ENCODE data around the gene PRDM5.
"Not testable (repeated sequence)": the region's sequence is repeated elsewhere in the genome, so short reads cannot be mapped to it uniquely, and the experiment has no call there.

PRDM5 gene

DNA sequence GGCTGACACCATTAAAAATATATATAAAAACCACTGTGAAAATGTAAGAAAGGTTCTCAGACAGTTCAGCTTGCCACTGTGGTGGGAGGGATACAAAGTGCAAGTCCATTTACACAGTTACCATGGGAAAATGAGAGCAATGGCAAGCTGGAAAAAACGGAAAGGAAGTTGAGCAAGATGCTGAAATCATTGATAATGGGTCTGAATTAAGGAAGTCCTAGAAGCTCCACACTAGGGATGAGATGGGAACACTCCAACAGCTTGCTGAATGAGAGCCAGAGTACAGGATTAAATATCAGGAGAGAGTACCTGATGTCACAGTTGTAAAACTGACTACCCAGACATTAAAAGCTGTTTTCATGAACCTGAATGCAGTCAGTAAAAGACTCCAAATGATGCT is 218.6 kb downstream of the PRDM5 start:
- DNase-seq (ENCODE audit: low read depth in 2 of 2), result no peak

DNA sequence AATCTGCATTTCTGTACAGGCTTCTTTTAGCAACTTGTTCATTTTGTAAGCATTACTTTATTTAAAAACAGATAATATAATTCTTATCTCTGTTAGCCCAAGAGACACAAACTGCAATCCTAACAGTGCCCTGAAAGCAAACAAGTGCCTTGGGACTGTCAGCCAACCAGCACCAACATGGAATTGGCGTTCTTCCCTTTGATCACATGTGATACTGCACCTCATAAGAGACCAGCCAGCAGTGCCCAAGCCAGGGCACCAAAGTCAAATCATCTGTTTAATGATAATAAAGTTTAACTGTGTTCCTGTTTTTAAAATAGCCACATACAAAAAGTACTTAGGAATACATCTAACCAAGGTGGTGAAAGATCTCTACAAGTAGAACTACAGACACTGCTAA is 223.2 kb downstream of the PRDM5 start:
- no peak for DNase-seq (ENCODE audit: low read depth in 2 of 2)

DNA sequence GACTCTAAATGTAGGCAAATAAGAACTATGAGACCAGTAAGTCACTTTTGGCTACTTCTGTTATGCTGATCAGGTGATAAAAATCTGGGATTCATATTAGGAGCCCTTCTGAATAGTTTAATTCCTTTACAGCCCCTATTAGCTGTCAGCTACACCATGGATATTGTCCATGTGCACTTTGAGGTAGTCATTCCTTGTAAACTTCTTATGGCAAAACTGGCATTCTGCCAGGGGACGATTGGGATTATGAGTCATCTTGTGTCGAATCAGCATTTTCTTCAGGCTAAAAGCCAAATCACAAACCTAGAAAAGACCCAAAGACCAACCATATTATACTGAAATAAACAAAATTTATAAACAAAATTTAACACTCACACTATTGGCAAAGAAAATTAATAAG is 227.6 kb downstream of the PRDM5 start:
- no peak for DNase-seq (ENCODE audit: low read depth in 2 of 2)

DNA sequence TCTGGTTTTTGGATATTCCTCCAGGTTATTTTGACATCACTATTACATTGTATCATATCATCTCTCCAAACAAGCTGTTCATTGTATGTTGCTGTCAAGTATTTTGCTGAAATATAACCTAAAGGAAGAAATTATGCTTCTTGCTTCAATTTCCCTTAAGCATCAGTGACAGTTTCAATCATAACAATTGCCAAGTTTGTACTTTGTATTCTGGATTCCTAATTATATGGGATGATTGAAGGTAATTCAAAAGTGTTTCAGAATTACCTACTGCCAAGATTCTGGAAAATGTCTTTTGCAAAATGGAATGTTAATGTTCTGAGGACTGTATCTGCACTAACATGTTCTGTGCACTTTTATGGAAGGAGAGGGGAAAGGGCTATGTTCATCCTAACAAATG is 228.7 kb downstream of the PRDM5 start:
- no peak for DNase-seq (ENCODE audit: low read depth in 2 of 2)

DNA sequence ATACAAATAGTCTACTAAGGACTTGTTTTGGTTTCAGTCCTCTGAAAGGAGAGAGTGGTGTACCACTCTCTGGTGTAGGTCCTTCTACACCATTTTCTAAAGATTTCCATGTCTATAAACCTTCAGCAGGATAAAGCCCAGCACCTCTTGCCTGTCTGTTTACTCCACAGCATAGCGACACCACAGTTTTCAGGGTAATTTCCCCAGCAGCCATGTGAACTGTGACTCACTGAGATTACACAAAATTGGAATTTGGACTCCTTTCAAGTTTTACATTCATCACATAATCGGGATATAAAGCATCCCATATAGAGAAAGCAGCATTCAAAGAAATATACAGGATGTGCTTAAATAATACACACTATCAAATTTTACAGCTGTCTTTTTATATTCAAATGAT is 229.6 kb downstream of the PRDM5 start:
- DNase-seq (ENCODE audit: low read depth in 2 of 2), result no peak

DNA sequence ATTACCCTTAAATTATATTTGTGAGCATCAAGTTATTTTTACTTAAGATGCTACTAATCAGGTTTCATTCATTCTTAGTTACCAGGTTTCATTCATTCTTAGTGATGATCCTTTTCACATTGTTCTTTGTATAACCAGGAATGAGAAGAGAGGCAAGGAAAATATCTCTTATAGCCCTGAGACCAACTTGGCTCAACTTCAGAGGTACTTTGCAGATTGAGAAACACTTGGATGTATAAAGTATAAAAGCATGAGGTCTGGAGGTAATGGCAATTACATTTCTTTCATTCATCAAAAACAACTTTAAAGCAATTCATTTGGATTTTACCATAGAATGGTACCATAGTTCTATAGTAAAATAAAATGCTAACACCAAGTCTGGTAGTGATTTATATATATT is 231.0 kb downstream of the PRDM5 start:
- DNase-seq (ENCODE audit: low read depth in 2 of 2), result no peak

DNA sequence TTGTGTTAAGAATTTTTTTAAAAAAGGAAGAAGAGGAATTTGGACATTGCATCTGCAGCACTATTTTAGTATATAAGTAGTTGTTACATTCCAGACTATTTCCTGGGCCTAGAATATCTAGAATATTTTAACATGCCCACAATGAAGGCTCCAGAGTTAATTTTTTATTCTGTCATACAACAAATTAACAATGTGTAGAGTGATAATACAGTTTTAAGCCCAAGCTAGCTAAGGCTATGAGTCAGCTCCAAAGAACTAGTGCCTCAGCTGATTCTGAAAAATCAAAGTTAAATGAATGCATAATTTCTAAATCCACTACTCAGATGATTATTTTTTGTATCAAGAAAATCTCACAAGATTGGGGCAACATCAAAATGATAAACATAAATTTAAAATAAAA is 231.4 kb downstream of the PRDM5 start:
- DNase-seq (ENCODE audit: low read depth in 2 of 2), result no peak

DNA sequence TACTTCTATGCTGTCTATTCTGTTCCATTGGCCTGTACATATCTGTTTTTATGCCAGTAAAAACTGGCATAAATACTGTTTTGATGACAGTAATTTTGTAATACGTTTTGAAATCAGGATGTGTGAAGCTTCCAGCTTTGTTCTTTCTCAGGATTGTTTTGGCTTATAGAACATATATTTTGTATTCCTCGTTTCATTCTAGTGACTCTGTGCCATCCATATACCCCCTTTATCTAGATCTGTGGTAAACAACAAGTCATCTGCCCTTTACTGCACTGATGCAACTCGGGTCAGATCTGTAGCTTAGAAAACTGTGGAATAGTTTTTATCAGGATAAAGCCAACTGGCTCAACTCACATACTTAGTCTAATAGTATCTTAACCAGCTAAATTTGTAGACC is 233.7 kb downstream of the PRDM5 start:
- DNase-seq (ENCODE audit: low read depth in 2 of 2), result no peak

DNA sequence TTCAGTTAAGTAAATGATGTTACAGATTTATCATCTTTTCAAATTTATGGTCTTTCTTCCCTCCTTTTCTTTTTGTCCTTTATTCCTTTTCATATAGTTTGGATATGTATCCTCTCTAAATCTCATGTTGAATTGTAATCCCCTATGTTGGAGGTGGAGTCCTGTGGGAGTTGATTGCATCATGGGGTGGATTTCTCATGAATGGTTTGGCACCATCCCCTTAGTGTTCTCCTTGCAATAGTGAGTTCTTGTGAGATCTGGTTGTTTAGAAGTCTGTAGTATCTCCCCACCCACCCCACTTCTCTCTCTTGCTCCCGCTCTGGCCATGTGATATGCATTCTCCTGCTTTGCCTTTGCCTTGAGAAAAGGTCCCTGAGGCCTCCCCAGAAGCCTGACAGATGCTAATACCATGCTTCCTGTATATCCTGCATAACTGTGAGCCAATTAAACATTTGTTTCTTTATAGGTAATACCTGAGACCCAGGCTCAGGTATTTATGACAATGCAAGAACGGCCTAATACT is 236.7 kb downstream of the PRDM5 start:
- no peak for DNase-seq (ENCODE audit: low read depth in 2 of 2)

DNA sequence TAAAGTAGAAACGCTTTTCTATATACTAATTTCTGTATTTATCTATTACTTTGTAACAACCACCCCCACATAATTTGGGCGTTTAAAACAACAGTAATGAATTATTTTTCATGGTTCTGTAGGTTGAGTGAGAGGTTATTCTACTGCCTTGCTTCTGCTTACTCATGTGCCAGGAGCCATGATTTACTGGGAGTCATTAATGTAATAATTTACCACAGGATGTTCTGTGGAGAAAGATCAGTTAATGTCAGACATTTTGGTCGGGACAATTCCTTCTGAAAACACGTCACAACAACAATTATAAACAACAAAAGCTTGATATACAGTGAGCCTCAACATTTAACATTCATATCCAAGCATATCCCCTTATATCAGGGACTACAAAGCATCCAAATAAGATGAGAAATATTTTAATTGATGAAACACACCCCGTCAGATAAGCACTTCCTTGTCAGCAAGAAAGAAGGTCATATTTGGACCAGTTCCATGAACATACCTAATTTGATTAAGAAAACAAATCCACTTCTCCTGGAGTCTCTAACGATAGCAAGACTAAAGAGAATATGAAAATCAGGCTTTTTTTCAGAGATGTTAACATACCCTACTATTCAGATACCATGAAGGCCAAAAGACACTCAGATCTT is 238.5 kb downstream of the PRDM5 start:
- DNase-seq (ENCODE audit: low read depth in 2 of 2), result no peak

DNA sequence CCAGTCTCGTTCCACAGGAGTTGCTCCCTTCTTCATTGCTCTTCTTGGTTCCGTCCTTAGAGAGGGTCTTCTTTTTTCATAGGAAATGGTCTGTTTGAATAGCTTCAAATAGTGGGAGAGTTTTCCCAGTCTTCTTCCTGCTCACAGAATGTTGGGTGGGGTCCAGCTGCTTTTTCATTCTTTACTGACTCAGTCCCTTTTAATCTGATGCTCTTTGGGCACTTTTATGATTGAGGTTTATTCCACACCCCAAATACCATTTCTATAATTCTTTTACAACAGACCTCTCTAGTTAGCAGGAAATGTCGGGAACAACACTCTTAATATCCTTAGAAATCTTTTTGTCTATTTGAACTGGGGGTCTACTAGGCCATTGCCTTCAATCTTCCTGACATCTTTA is 239.5 kb downstream of the PRDM5 start:
- DNase-seq (ENCODE audit: low read depth in 2 of 2), result no peak

DNA sequence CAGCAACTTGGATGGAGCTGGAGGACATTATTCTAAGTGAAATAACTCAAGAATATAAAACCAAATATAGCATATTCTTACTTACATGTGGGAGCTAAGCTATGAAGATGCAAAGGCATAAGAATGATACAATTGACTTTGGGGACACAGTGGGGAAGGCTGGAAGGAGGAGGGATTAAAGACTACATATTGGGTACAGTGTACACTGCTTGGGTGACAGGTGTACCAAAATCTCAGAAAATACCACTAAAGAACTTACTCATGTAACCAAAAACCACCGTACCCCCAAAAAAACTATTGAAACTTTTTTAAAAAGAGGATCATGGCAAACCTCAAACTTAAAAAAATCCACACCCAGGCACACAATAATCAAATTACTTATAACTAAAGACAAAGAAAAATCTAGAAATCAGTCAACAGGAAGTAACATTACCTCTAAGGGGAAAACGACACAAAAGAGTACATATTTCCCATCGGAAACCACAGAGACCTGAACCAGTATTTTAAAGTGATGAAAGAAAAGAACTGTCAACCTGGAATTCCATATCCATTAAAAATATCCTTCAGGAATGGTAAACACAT is 241.8 kb downstream of the PRDM5 start:
- no peak for DNase-seq (ENCODE audit: low read depth in 2 of 2)

DNA sequence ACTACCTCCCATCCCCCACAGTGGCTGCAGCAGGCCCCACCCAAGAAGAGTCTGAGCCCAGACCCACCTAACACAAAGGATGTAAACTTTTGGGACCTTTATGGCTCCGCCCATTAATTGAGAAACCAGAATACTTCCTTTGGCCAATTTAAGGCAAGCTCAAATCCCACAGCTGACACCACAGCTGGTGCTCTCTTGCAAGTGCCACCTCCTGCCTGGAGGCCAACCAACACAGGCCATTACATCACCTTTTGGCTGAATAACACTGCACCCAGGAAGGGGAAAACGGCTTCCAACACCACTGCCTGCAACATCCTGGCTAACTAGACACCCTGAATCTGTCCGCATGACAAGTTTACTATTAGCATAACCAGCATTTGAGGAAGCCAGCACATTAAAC is 248.8 kb downstream of the PRDM5 start:
- DNase-seq (ENCODE audit: low read depth in 2 of 2), result no peak

DNA sequence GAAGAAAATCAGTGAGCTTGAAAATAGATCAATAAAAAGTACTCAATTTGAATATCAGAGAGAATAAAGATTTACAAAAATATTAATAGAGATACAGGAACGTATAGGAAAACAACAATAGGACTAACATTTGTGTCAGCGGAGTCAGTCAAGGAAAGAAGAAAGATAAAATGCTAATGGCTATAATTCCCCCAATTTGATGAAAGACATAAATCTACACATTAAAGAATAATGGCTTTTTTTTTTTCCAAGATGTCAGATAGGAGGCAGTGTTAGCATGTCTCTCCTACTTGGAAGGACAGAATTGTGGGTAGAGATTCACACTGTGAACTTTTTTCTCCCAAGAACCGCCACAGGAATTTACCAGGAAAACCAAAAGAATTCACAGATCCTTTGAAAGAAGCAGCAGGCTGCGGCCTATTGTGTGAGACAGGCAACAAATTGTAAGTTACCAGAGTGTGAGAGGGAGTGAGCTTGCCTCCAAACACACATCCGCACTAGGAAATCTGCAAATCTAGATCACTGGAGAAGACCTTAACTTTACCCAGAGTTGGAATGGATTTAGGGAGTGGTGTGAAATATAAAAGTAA is 249.9 kb downstream of the PRDM5 start:
- DNase-seq (ENCODE audit: low read depth in 2 of 2), result no peak

DNA sequence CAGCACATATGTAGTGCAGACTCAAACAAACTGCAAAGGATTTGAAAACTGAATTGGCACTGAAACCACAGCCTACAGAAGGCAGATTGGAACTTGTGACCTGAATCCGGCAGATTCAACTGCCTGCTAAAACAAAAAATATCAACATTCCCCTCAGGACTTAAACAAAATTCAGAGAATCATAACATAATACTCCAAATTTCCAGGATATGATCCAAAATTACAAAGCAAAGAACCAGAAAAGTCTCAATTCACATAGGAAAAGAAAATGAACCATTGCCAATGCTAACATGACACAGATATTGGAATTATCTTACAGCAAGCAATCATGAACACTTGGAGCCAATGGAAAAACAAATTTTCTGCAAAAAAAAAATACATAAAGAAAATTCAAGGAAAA is 250.4 kb downstream of the PRDM5 start:
- DNase-seq (ENCODE audit: low read depth in 2 of 2), result no peak

DNA sequence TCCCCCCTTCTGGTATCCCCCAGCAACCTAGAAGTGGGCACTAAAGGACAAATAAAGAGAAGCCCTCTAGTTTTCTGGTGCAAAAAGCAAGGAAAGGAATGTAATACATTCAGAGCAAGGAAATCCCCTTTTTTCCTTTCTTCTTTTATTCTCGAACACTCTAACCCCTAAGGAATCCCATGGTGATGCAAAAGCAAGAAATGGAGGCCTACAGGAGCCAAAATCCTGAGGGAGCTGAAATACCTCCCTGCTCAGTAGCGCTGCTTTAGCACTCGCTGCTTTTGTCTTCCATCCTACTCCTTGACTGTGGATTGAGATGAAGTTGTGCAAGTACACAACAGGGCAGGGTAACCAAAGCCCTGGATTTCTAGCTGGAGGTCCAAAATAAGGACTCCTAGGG is 251.0 kb downstream of the PRDM5 start:
- DNase-seq (ENCODE audit: low read depth in 2 of 2), result no peak

DNA sequence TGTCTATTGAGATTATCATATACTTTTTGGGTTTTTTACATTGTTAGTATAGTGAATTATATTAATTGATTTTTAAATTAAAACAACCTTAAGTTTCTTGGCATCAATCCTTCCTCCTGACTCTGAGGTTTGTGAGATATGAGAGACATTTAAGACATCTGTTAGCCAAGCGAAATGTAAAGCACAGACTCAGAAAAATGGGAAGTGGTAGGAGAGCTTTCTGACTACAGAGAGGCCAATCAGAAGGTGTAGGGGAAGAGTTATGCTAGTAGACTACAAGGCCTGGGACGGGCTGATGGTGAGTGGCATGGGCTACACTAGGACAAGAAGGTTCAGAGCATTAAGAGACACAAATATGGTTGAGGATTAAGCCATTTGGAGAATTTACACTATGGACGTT is 255.4 kb downstream of the PRDM5 start:
- no peak for DNase-seq (ENCODE audit: low read depth in 2 of 2)

DNA sequence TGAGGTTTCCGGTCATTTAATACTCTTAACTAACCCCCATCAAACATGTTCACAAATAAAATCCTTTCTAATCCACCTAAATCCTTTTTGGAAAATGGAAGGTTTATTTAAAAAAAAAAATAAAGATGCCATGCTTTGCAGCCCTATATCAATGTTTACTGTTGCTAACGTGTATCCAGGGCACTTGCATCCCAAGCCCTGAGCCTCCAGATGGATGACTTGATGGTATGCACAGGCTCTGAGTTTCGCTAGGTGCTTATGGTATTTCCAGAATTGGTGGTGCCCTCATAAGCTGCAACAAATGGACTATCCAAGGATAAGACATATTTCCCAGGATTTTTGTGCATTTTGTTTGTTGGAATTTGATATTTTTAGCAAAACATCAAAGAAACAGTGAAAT is 257.7 kb downstream of the PRDM5 start:
- no peak for DNase-seq (ENCODE audit: low read depth in 2 of 2)

DNA sequence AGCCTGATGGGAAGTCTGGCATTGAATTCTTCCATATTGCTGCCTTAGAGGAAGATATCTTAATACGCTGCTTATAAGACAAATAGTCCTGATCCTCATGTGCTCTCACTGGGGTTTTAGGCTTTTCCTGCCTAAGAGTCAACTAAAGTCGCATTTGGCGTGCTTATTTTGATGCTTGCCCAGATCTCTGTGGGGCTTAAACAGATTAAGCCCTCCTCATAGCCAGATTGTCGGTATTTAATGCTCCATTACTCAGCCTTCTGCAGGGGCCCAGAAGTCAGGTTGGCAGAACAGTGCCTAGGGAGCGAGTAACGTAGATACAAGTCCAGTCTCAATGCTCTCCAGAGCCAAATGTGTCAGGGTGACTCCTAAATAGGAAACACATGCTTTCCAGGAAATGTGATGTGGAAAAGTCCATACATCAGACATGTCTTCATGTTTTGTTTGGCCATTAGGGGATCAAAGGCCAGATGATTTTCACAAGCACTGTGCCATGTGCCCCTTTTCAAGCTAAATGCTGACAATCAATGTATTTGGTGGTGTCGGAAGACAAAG is 262.8 kb downstream of the PRDM5 start:
- DNase-seq (ENCODE audit: low read depth in 2 of 2), result no peak

DNA sequence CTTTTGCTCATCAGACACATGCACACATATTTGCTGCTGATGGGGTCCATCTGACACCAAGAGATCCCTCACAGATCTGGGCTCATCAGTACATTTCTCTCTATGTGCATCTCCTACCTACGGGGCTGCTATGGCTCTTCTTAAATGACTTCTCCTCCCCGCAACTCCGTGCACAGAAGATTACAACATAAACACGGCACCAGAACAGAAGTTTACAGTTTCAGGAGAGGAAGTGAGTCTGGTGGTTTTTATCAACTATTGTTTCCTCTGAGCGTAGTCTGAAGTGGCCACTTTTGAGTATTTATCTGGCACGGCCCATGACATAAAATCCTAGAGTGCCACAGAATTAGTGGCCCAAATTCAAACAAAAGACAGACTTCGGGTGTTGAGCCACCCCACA is 263.8 kb downstream of the PRDM5 start:
- no peak for DNase-seq (ENCODE audit: low read depth in 2 of 2)

DNA sequence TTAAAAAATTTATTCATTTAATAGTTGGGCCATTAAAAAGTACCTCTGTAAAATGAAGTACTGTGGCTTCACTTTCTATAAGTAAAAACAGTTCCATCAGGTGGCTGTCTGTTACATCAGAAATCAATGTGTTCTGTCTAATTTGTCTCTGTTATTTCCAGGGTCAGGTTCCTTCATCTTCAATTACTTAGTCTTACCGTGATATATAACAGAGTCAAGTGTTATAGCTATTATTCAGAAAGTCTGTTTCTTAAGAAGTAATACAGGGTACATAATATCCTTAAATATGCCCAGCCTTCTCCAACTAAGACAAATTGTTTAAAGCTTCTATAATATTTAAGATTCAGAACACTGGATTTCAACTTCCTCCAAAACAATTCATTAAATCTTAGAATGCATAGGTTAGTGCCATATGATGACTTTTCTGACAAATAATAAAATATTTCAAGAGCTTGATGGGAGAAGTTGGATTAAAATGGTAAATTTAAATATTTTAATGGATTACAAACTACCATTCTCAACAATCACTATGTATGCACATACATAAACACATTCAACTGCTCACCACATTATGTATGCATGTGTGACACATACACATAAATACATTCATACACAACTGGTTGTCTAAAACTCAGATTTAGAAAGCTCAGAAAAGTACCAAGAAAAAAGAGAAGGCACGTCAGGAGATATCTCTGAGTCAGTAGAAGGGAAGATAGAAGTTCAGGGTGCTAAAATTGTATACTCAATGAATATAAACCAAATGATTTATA is 268.5 kb downstream of the PRDM5 start:
- DNase-seq (ENCODE audit: low read depth in 2 of 2), result no peak

DNA sequence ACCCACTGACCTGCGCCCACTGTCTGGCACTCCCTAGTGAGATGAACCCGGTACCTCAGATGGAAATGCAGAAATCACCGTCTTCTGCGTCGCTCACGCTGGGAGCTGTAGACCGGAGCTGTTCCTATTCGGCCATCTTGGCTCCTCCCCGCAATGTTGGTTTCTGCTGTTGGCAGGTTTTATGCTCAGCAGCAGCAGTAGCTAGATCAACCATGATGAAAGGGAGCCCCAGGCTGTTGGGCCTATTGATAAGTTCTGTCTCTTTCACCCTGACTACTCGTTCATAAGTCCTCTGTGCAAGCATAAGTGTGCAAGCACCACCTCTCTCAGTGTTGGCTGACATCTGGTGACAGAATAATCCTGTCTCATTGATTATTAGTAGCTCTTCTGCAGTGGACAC is 274.2 kb downstream of the PRDM5 start:
- not testable (repeated sequence) for DNase-seq (ENCODE audit: low read depth in 2 of 2)
